SK-N-SH treated with all-trans-retinoic acid at 6 μM for 48 hours (cell line): ENCODE data around the gene POU2F1.

Experiments
- ATAC-seq: fragments of 200-7000 bp; cut with Tn5 transposase; 3 replicates; pipeline ENCODE4 v1.9.1; 2020; ENCODE audit warnings: mild to moderate bottlenecking, moderate library complexity
- ARNTL ChIP-seq: fragments of 450-650 bp; formaldehyde crosslinking; IDR thresholded peaks from 2 replicates; pipeline ENCODE4 v1.5.0; 2020; ENCODE audit warnings: low read depth, mild to moderate bottlenecking, moderate library complexity, borderline replicate concordance
- BACH2 ChIP-seq: fragments of 250-450 bp; sonication (Bioruptor Pico); IDR thresholded peaks from 2 replicates; pipeline ENCODE4 v1.9.0; 2021; ENCODE audit warnings: mild to moderate bottlenecking, borderline replicate concordance
- CSDC2 ChIP-seq: fragments of 250-450 bp; sonication (Bioruptor Pico); IDR thresholded peaks from 2 replicates; pipeline ENCODE4 v1.5.0; 2020; ENCODE audit warnings: mild to moderate bottlenecking, moderate library complexity
- ESRRG ChIP-seq: fragments of 250-450 bp; sonication (Bioruptor Pico); IDR thresholded peaks from 2 replicates; pipeline ENCODE4 v1.6.1; 2021; ENCODE audit warnings: mild to moderate bottlenecking
- GLIS3 ChIP-seq: fragments of 250-450 bp; sonication (Bioruptor Pico); IDR thresholded peaks from 2 replicates; pipeline ENCODE4 v1.5.0; 2020; ENCODE audit warnings: mild to moderate bottlenecking, moderate library complexity
- ISL1 ChIP-seq: fragments of 250-450 bp; sonication (Bioruptor Pico); IDR thresholded peaks from 2 replicates; pipeline ENCODE4 v2.1.2; 2022; ENCODE audit warnings: mild to moderate bottlenecking, moderate library complexity
- OSR1 ChIP-seq: fragments of 250-450 bp; sonication (Bioruptor Pico); IDR thresholded peaks from 2 replicates; pipeline ENCODE4 v1.8.0; 2022; ENCODE audit warnings: moderate library complexity, mild to moderate bottlenecking, inconsistent platforms
- PPARA ChIP-seq: fragments of 250-450 bp; sonication (Bioruptor Pico); IDR thresholded peaks from 2 replicates; pipeline ENCODE4 v1.5.0; 2020; ENCODE audit warnings: mild to moderate bottlenecking, borderline replicate concordance
- RARB ChIP-seq: fragments of 250-450 bp; sonication (Bioruptor Pico); IDR thresholded peaks from 2 replicates; pipeline ENCODE4 v1.8.0; 2021; ENCODE audit warnings: mild to moderate bottlenecking, moderate library complexity
- SNAI2 ChIP-seq: fragments of 250-450 bp; sonication (Bioruptor Pico); IDR thresholded peaks from 2 replicates; pipeline ENCODE4 v1.5.0; 2020; ENCODE audit warnings: mild to moderate bottlenecking, moderate library complexity
- TCF4 ChIP-seq: fragments of 250-450 bp; sonication (Bioruptor Pico); IDR thresholded peaks from 2 replicates; pipeline ENCODE4 v1.8.0; 2021; ENCODE audit warnings: mild to moderate bottlenecking, moderate library complexity, borderline replicate concordance
- TOX ChIP-seq: fragments of 250-450 bp; sonication (Bioruptor Pico); IDR thresholded peaks from 2 replicates; pipeline ENCODE4 v1.8.0; 2021; ENCODE audit warnings: mild to moderate bottlenecking, moderate library complexity, borderline replicate concordance
- ZC3H10 ChIP-seq: fragments of 250-450 bp; sonication (Bioruptor Pico); IDR thresholded peaks from 2 replicates; pipeline ENCODE4 v1.5.1; 2021; ENCODE audit warnings: mild to moderate bottlenecking, moderate library complexity
- ZFP3 ChIP-seq: fragments of 250-450 bp; sonication (Bioruptor Pico); IDR thresholded peaks from 2 replicates; pipeline ENCODE4 v1.5.0; 2020; ENCODE audit warnings: mild to moderate bottlenecking, moderate library complexity
- ZFP30 ChIP-seq: fragments of 450-650 bp; formaldehyde crosslinking; IDR thresholded peaks from 2 replicates; pipeline ENCODE4 v1.5.0; 2022; ENCODE audit warnings: mild to moderate bottlenecking, moderate library complexity
- ZNF565 ChIP-seq: fragments of 450-650 bp; formaldehyde crosslinking; conservative IDR thresholded peaks from 2 replicates; pipeline ENCODE4 v1.5.0; 2020; ENCODE audit warnings: low read depth, mild to moderate bottlenecking, moderate library complexity
- ZNF70 ChIP-seq: fragments of 450-650 bp; formaldehyde crosslinking; IDR thresholded peaks from 2 replicates; pipeline ENCODE4 v1.5.0; 2020; ENCODE audit warnings: mild to moderate bottlenecking, moderate library complexity
- ZNF8 ChIP-seq: fragments of 450-650 bp; formaldehyde crosslinking; IDR thresholded peaks from 2 replicates; pipeline ENCODE4 v1.5.0; 2020; ENCODE audit warnings: mild to moderate bottlenecking, moderate library complexity
- TF ChIP-seq, protein P1 (sequence below): fragments of 250-450 bp; sonication (Bioruptor Pico); IDR thresholded peaks from 2 replicates; pipeline ENCODE4 v1.8.0; 2021; ENCODE audit warnings: low read depth, mild to moderate bottlenecking, moderate library complexity, borderline replicate concordance
- TF ChIP-seq, protein P2 (sequence below): fragments of 250-450 bp; sonication (Bioruptor Pico); IDR thresholded peaks from 2 replicates; pipeline ENCODE4 v1.5.1; 2021; ENCODE audit warnings: mild to moderate bottlenecking, moderate library complexity
- TF ChIP-seq, protein P3 (sequence below): fragments of 250-450 bp; sonication (Bioruptor Pico); IDR thresholded peaks from 2 replicates; pipeline ENCODE4 v1.5.1; 2020; ENCODE audit warnings: low read depth, mild to moderate bottlenecking, moderate library complexity
- TF ChIP-seq, protein P4 (sequence below): fragments of 250-450 bp; sonication (Bioruptor Pico); IDR thresholded peaks from 2 replicates; pipeline ENCODE4 v1.8.0; 2020; ENCODE audit warnings: mild to moderate bottlenecking, moderate library complexity, borderline replicate concordance

The POU2F1 gene

DNA sequence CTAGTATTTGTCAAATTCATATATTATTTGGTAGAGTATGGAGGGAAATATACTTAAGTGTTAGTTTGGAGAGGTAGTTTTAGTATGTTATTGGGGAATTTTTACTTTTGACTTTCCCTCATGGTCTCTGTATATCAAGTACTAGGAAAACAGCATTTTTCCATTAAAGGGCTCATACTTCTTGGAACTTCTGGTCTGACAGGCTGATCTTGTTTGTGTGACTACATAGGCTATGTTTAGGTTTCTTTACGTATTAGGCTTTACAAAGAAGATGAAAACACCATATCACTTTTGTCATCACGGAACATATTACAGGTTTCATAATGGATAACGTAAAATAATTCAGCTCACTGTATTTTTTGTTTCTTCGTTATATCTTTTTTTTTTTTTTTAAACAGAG is 30.8 kb downstream of the POU2F1 start:
- no peak for TF ChIP-seq SNAI2
- TF ChIP-seq TCF4 (CRISPR knock-in tag): no peak
- no peak for TF ChIP-seq BACH2 (CRISPR knock-in tag)
- no peak for TF ChIP-seq RARB (CRISPR knock-in tag)
- no peak for TF ChIP-seq ZNF565 (CRISPR knock-in tag)
- TF ChIP-seq, protein P1, sequence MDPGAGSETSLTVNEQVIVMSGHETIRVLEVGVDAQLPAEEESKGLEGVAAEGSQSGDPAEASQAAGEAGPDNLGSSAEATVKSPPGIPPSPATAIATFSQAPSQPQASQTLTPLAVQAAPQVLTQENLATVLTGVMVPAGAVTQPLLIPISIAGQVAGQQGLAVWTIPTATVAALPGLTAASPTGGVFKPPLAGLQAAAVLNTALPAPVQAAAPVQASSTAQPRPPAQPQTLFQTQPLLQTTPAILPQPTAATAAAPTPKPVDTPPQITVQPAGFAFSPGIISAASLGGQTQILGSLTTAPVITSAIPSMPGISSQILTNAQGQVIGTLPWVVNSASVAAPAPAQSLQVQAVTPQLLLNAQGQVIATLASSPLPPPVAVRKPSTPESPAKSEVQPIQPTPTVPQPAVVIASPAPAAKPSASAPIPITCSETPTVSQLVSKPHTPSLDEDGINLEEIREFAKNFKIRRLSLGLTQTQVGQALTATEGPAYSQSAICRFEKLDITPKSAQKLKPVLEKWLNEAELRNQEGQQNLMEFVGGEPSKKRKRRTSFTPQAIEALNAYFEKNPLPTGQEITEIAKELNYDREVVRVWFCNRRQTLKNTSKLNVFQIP: no peak
- ATAC-seq: no peak

DNA sequence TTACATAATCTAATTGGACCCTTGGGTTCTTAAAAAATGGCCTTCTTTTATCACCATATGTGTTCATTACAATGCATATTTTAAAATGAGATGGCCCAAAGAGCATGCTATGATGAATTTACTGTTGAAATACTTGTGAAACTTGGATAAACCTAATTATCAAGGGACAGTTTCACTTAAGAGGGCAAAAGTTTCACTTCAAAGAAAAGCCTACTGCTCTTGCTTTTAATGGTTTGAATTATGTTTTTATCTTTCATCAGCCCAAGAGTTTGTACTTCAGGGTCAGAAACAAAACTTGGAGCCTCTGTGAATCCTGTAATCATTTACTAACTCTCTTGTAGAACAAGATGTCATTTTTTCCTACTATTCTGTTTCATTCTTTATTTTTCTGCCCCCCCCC is 32.3 kb downstream of the POU2F1 start:
- TF ChIP-seq TOX (CRISPR knock-in tag): no peak
- TF ChIP-seq OSR1: no peak
- TF ChIP-seq, protein P2, sequence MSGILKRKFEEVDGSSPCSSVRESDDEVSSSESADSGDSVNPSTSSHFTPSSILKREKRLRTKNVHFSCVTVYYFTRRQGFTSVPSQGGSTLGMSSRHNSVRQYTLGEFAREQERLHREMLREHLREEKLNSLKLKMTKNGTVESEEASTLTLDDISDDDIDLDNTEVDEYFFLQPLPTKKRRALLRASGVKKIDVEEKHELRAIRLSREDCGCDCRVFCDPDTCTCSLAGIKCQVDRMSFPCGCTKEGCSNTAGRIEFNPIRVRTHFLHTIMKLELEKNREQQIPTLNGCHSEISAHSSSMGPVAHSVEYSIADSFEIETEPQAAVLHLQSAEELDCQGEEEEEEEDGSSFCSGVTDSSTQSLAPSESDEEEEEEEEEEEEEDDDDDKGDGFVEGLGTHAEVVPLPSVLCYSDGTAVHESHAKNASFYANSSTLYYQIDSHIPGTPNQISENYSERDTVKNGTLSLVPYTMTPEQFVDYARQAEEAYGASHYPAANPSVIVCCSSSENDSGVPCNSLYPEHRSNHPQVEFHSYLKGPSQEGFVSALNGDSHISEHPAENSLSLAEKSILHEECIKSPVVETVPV (CRISPR knock-in tag): no peak
- TF ChIP-seq BACH2 (CRISPR knock-in tag): no peak
- no peak for TF ChIP-seq RARB (CRISPR knock-in tag)
- TF ChIP-seq, protein P3, sequence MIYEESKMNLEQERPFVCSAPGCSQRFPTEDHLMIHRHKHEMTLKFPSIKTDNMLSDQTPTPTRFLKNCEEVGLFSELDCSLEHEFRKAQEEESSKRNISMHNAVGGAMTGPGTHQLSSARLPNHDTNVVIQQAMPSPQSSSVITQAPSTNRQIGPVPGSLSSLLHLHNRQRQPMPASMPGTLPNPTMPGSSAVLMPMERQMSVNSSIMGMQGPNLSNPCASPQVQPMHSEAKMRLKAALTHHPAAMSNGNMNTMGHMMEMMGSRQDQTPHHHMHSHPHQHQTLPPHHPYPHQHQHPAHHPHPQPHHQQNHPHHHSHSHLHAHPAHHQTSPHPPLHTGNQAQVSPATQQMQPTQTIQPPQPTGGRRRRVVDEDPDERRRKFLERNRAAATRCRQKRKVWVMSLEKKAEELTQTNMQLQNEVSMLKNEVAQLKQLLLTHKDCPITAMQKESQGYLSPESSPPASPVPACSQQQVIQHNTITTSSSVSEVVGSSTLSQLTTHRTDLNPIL: no peak
- no peak for TF ChIP-seq ARNTL
- TF ChIP-seq CSDC2 (CRISPR knock-in tag): no peak
- TF ChIP-seq, protein P4, sequence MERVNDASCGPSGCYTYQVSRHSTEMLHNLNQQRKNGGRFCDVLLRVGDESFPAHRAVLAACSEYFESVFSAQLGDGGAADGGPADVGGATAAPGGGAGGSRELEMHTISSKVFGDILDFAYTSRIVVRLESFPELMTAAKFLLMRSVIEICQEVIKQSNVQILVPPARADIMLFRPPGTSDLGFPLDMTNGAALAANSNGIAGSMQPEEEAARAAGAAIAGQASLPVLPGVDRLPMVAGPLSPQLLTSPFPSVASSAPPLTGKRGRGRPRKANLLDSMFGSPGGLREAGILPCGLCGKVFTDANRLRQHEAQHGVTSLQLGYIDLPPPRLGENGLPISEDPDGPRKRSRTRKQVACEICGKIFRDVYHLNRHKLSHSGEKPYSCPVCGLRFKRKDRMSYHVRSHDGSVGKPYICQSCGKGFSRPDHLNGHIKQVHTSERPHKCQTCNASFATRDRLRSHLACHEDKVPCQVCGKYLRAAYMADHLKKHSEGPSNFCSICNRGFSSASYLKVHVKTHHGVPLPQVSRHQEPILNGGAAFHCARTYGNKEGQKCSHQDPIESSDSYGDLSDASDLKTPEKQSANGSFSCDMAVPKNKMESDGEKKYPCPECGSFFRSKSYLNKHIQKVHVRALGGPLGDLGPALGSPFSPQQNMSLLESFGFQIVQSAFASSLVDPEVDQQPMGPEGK: no peak
- TF ChIP-seq ZNF70 (CRISPR knock-in tag): no peak
- no peak for TF ChIP-seq ZFP3 (CRISPR knock-in tag)
- TF ChIP-seq PPARA: no peak
- no peak for TF ChIP-seq TCF4 (CRISPR knock-in tag)
- no peak for TF ChIP-seq ISL1 (CRISPR knock-in tag)

DNA sequence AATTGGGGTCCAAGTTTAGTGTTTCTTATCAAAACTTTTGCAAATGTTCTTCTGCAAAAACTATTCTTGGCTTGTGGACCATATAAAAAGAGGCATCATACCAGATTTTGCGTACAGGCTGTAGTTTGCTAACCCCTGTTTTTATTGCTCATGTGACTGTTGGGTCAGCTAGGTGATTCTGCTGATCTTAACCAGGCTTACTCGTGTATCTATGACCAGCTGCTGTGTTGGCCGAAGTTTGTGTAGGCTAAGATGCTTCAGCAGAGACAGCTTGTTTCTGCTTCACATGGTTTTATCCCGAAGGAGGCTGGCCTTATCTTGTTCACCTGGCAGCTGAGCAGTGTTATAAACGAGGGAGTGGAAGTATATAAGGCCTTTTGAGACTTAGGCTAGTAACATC is 38.2 kb downstream of the POU2F1 start:
- no peak for ATAC-seq
- TF ChIP-seq ZFP30 (CRISPR knock-in tag) (no peak), TOX (CRISPR knock-in tag) (no peak), ESRRG (CRISPR knock-in tag) (no peak), OSR1 (no peak), PPARA (no peak), ZFP3 (CRISPR knock-in tag) (no peak), SNAI2 (no peak), ZNF70 (CRISPR knock-in tag) (no peak), RARB (CRISPR knock-in tag) (no peak), BACH2 (CRISPR knock-in tag) (no peak), GLIS3 (CRISPR knock-in tag) (no peak), ZNF8 (CRISPR knock-in tag) (no peak), ZC3H10 (no peak), ISL1 (CRISPR knock-in tag) (no peak)
- TF ChIP-seq, protein P4: no peak
- TF ChIP-seq, protein P1: no peak
- TF ChIP-seq, protein P2 (CRISPR knock-in tag): no peak
- TF ChIP-seq, protein P3: no peak
- TF ChIP-seq, all 23 proteins: peak for 0

More for the DNA sequence above, 32.3 kb downstream of the POU2F1 start:
- ATAC-seq: no peak
